Right kidney (tissue), 1 donor: ENCODE measurements around the gene ELF1.
"Not testable (repeated sequence)": the region's sequence is repeated elsewhere in the genome, so short reads cannot be mapped to it uniquely, and the experiment has no call there.

Experiments
- DNase-seq: peaks from one replicate; pipeline ENCODE4 v3.0.0-alpha.2; 2016

Gene ELF1

GRCh38 chr13:41048640-41049039, 29.5 kb upstream of the ELF1 start:
- DNase-seq, result no peak

- DNase-seq, result not testable (repeated sequence)
Observed at GRCh38 chr13:41042419-41042818, 23.3 kb upstream of the ELF1 start.

- no peak for DNase-seq
Observed at GRCh38 chr13:41040584-41041334, 21.6 kb upstream of the ELF1 start.

GRCh38 chr13:41039746-41040145, 20.6 kb upstream of the ELF1 start:
- DNase-seq, result no peak

GRCh38 chr13:41036557-41036956, 17.4 kb upstream of the ELF1 start:
- DNase-seq, result not testable (repeated sequence)

- no peak for DNase-seq
Observed at GRCh38 chr13:41034881-41035280, 15.8 kb upstream of the ELF1 start.

GRCh38 chr13:41034382-41034781, 15.3 kb upstream of the ELF1 start:
- DNase-seq, result no peak

- DNase-seq, result no peak
Observed at GRCh38 chr13:41032691-41033376, 13.7 kb upstream of the ELF1 start.

- no peak for DNase-seq
Observed at GRCh38 chr13:41029629-41030028, 10.5 kb upstream of the ELF1 start.

GRCh38 chr13:41028051-41028450, 8.9 kb upstream of the ELF1 start:
- no peak for DNase-seq

GRCh38 chr13:41026788-41027187, 7.7 kb upstream of the ELF1 start:
- no peak for DNase-seq

GRCh38 chr13:41025518-41025917, 6.4 kb upstream of the ELF1 start:
- DNase-seq, result no peak

GRCh38 chr13:41019578-41020347, 647 bp upstream of the ELF1 start:
- no peak for DNase-seq

- DNase-seq, result no peak
Observed at GRCh38 chr13:41018602-41018948, 541 bp downstream of the ELF1 start.

- no peak for DNase-seq
Observed at GRCh38 chr13:41017817-41018601, 1.1 kb downstream of the ELF1 start.

- DNase-seq, result no peak
Observed at GRCh38 chr13:41017159-41017558, 2.0 kb downstream of the ELF1 start.

GRCh38 chr13:41015920-41016319, 3.2 kb downstream of the ELF1 start:
- no peak for DNase-seq

GRCh38 chr13:41013835-41014234, 5.3 kb downstream of the ELF1 start:
- DNase-seq, result no peak

GRCh38 chr13:41012536-41012935, 6.6 kb downstream of the ELF1 start:
- no peak for DNase-seq

- DNase-seq, result no peak
Observed at GRCh38 chr13:41011382-41011956, 7.6 kb downstream of the ELF1 start.

- DNase-seq, result no peak
Observed at GRCh38 chr13:41008349-41008980, 10.7 kb downstream of the ELF1 start.

- DNase-seq, result no peak
Observed at GRCh38 chr13:41007744-41008128, 11.4 kb downstream of the ELF1 start.
